GM12801 (cell line): ENCODE measurements around the gene AK1.

Experiments
- TF ChIP-seq, protein P1 (sequence below): IDR thresholded peaks from one replicate; pipeline ENCODE4 v1.5.1; 2011; ENCODE audit warnings: control low read depth; ENCODE audit not compliant: insufficient read length; ENCODE audit errors: extremely low read depth

Gene AK1

DNA sequence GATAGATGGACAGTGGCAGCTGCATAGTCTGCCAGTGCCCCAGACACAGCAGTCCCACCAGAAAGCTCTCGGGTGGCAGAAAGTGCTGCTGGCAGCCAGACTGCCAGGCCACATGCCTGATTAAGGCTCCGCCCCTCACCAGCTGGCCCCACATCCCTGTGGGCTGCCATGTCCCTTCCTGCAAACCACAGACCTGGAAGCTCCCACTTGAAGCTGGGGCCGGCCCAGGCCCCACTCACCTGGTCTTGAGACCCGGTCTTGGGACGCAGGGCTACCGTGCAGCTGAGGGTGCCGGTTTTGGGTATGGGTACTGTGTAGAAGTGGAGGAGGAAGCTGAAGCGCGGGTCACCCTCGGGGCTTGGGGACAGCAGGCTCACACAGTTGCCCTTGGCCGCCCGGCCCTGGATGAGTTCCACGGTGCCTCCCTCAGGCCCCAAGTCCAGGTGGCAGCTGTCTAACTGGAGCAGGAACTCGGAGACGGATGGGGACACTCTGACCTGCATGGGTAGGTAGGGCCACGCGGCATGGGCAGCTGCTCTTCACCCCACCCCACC lies 59.5 kb downstream of the AK1 start:
- TF ChIP-seq, protein P1, sequence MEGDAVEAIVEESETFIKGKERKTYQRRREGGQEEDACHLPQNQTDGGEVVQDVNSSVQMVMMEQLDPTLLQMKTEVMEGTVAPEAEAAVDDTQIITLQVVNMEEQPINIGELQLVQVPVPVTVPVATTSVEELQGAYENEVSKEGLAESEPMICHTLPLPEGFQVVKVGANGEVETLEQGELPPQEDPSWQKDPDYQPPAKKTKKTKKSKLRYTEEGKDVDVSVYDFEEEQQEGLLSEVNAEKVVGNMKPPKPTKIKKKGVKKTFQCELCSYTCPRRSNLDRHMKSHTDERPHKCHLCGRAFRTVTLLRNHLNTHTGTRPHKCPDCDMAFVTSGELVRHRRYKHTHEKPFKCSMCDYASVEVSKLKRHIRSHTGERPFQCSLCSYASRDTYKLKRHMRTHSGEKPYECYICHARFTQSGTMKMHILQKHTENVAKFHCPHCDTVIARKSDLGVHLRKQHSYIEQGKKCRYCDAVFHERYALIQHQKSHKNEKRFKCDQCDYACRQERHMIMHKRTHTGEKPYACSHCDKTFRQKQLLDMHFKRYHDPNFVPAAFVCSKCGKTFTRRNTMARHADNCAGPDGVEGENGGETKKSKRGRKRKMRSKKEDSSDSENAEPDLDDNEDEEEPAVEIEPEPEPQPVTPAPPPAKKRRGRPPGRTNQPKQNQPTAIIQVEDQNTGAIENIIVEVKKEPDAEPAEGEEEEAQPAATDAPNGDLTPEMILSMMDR = no peak

DNA sequence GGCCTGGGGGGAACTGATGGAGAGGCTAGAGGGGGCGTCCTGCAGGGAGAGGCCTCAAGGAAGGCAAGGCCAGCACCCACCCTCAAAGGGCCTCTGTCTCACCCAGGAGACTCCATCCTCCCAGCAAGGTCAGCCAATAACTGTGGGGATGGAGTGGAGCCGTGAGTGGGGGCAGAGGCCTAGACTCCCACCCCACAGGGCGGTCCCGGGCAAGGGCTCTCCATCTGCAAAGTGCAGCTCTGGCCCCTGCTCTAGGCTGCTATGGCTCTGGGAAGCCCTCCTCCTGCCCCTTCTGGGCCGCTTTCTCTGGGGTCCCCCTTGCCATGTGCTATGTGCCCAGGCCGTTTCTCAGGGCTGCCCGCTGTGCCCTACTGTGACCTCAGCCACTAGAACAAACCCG lies 60.7 kb downstream of the AK1 start:
- TF ChIP-seq, protein P1 = no peak
